ENCODE measurements around the gene HBG1.

Gene HBG1

DNA sequence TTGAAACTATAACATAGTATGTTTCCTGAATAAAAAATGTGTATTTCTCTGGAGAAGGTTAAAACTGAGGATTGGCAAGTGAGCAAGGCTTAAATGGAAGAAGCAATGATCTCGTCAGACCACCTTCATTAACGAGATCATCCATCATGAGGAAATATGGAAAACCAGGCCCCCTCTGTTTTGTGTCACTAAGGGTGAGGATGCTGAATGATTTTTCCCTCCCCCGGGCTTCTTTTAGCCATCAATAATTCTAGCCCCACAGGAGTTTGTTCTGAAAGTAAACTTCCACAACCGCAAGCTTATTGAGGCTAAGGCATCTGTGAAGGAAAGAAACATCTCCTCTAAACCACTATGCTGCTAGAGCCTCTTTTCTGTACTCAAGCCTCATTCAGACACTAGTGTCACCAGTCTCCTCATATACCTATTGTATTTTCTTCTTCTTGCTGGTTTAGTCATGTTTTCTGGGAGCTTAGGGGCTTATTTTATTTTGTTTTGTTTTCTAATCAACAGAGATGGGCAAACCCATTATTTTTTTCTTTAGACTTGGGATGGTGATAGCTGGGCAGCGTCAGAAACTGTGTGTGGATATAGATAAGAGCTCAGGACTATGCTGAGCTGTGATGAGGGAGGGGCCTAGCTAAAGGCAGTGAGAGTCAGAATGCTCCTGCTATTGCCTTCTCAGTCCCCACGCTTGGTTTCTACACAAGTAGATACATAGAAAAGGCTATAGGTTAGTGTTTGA is 25.9 kb upstream of the HBG1 start:
- H3K4me3 ChIP-seq (ENCODE audit: low read depth, low read length), result no peak overlapping the region
- TF ChIP-seq, protein P1, sequence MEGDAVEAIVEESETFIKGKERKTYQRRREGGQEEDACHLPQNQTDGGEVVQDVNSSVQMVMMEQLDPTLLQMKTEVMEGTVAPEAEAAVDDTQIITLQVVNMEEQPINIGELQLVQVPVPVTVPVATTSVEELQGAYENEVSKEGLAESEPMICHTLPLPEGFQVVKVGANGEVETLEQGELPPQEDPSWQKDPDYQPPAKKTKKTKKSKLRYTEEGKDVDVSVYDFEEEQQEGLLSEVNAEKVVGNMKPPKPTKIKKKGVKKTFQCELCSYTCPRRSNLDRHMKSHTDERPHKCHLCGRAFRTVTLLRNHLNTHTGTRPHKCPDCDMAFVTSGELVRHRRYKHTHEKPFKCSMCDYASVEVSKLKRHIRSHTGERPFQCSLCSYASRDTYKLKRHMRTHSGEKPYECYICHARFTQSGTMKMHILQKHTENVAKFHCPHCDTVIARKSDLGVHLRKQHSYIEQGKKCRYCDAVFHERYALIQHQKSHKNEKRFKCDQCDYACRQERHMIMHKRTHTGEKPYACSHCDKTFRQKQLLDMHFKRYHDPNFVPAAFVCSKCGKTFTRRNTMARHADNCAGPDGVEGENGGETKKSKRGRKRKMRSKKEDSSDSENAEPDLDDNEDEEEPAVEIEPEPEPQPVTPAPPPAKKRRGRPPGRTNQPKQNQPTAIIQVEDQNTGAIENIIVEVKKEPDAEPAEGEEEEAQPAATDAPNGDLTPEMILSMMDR (IDR thresholded peaks at IDR 0.05; ENCODE audit: low read depth, low read length), result no peak

DNA sequence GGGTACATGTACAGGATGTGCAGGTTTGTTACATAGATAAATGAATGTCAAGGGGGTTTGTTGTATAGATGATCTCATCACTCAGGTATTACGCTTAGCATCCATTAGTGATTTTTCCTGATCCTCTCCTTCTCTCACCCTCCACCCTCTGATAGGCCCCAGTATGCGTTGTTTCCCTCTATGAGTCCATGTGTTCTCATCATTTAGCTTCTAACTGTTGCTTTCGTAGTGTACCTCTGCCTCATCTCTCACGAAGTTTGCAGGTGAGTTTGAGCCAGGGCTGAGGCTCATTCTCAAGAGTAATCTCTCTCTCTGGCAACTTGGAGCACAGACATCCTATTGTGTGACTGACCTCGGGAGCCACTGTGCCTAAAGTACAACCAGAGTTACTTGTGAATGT is 24.7 kb upstream of the HBG1 start:
- H3K4me3 ChIP-seq (ENCODE audit: low read depth, low read length), result no peak overlapping the region
- TF ChIP-seq, protein P1 (IDR thresholded peaks at IDR 0.05; ENCODE audit: low read depth, low read length), result no peak

DNA sequence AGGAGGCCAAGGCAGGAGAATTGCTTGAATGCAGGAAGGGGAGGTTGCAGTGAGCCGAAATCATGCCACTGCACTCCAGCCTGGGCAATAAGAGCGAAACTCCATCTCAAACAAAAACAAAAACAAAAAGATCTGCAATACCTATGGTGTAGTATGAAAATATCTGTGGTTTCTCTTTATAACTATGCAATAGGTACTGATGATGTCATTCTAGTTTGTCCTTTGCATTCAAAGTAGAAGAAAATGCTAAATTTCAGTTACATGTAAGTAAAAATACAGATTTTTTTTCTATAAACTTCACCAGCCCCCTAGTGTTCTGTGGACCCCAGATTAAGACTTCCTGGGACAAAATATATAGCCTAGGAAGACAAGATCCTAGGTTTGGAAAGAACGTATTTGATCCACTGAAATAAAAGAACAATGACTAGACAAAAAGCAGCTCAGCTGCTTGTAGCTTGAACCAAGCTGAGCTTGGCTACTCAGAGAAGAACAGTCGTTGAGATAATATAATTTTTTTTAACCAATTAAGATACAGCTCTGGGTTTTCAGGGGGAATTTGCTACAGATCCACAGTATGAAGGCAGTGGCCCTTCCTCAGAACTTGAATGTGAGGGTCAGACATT is 22.8 kb upstream of the HBG1 start:
- H3K4me3 ChIP-seq (ENCODE audit: low read depth, low read length), result no peak overlapping the region
- TF ChIP-seq, protein P1 (IDR thresholded peaks at IDR 0.05; ENCODE audit: low read depth, low read length), result no peak

DNA sequence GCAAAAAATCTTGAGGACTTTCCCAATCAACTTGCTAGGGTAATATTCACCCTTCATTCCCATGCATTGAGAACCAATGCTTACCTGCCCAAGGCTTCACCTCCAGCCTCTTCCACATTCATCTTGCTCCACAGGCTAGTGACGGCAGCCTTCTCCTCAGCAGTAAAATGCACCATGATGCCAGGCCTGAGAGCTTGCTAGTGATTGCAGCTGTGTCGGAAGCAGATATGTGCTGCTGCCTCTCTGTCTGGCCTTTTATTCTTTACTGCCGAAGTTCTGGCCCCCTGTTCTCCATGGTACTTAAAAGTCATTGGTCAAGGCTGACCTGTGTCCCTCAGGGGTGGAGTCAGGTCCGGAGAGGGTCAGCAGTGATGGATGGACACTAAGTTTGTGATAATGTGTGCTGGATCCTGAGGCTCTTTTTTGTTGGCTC is 20.1 kb upstream of the HBG1 start, which contains the start of gene HBE1:
Gene HBE1 (minus strand): TSS at position 231 of the 433 bp plus-strand sequence. CDS start 55 bp downstream, at position 176.
- TF ChIP-seq, protein P1 (IDR thresholded peaks at IDR 0.05; ENCODE audit: low read depth, low read length), result no peak
- H3K4me3 ChIP-seq (ENCODE audit: low read depth, low read length), result no peak within 1 kb of the TSS

DNA sequence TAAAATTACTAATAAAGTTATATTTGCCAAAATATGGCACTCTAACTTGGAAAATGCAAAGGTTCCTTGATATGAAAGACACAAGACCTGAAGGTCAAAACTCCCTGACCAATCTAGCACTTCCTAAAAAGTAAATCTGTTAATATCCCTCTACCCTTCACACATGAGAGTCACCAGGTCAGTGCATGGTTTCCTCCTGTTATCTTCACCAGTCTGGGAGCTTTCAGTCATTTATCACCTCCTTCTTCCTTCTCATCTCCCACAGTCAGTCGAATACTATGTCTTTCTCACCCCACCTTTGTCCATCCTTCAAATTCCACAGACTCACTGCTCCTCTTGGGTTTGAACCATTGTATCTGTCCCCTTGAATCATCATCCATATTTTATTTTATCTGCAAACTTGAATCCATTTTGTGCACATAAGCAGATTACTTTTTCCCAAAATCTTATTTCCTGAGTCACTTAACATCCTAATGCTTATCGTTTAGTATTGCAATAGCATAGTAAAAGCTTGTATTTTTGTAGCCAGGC is 17.4 kb upstream of the HBG1 start:
- TF ChIP-seq, protein P1 (IDR thresholded peaks at IDR 0.05; ENCODE audit: low read depth, low read length), result no peak
- no peak overlapping the region for H3K4me3 ChIP-seq (ENCODE audit: low read depth, low read length)

DNA sequence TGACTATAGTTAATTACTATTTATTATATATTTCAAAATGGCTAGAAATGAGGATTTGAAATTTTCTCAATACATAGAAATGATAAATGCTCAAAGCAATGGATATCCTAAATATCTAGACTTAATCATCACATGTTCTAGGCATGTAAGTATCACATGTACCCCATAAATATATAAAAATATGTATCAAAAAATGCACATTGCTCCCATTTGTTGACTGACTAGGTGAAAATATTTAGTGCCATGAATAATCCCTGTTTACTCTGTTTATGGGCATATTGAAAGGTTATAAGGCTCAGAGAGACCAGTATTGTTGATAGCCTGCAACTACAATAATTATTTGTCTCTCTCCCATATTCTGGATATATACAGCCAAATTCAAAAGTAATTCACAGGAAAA is 17.0 kb upstream of the HBG1 start:
- no peak overlapping the region for H3K4me3 ChIP-seq (ENCODE audit: low read depth, low read length)
- TF ChIP-seq, protein P1 (IDR thresholded peaks at IDR 0.05; ENCODE audit: low read depth, low read length), result no peak

DNA sequence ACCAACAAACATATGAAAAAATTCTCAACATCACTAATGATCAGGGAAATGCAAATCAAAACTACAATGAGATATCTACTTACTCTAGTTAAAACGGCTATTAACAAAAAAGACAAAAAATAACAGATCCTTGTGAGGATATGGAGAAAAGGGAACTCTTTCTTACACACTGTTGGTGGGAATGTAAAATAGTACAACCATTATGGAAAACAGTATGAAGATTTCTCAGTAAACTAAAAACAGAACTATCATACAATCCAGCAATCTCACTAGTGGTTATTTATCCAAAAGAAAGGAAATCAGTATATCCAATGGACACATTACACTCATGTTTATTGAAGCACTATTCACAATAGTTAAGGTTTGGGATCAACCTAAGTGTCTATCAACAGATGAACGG is 16.2 kb upstream of the HBG1 start:
- no peak overlapping the region for H3K4me3 ChIP-seq (ENCODE audit: low read depth, low read length)
- TF ChIP-seq, protein P1 (IDR thresholded peaks at IDR 0.05; ENCODE audit: low read depth, low read length), result no peak

Measured in WI38 (cell line).